Mesenteric fat pad (tissue), 1 donor: ENCODE measurements around the gene FBLN7. TPM values are rescaled to one million over a fixed set of nuclear protein-coding genes. Genes with fewer than 3 reads are reported as not detected.

Experiments used
- DNase-seq: peaks from one replicate; pipeline ENCODE4 v3.0.0-alpha.2; 2020; ENCODE audit warnings: low spot score
- total RNA-seq: library from RNA; stranded (reverse); fragmentation: NEBNext Ultra II Directional; extraction: Animal tissue kit (Norgen Biotek cat#: 25700); gene quantifications from one replicate; pipeline ENCODE4 v1.2.1, GENCODE V29; 2021
- donor health status: DM: yes; HTN: yes; CAD: no.

FBLN7 gene
- total RNA-seq, 1 donor from 2014 or later: 5.3 TPM

GRCh38 chr2:112229348-112229747, 91.2 kb downstream of the FBLN7 start:
- DNase-seq: no peak

- no peak for DNase-seq
Observed at GRCh38 chr2:112230371-112230770, 92.2 kb downstream of the FBLN7 start.

Other genes with a start within 250 kb of the FBLN7 start
- 47.0 TPM for gene MERTK, start 239.8 kb upstream of the FBLN7 start, total RNA-seq
- gene TMEM87B, start 83.1 kb upstream of the FBLN7 start, total RNA-seq: 25.2 TPM
- gene ZC3H8, start 116.7 kb downstream of the FBLN7 start, total RNA-seq: 5.3 TPM
- gene ZC3H6, start 137.2 kb downstream of the FBLN7 start, total RNA-seq: 8.8 TPM